SK-N-SH (cell line): ENCODE measurements around the gene CD302. TPM values are rescaled to one million over a fixed set of nuclear protein-coding genes. Genes with fewer than 3 reads are reported as not detected.

Experiments
- CTCF ChIA-PET: fragments of 300-600, 350-600 bp; formaldehyde crosslinking; extraction: SDS; loops from one replicate; lab custom pipeline; 2021; lab: Yijun Ruan, JAX
- POLR2A ChIA-PET: fragments of 350-600 bp; sonication (Branson Sonifier 250); formaldehyde crosslinking; extraction: SDS; loops from one replicate; lab custom pipeline; 2020; ENCODE audit warnings: antibody characterized with exemption, inconsistent platforms; lab: Yijun Ruan, JAX
- DNase-seq: peaks from one replicate; pipeline ENCODE4 v3.0.0; 2012
- H2AFZ ChIP-seq: fragments of 200-600 bp; sonication (generic); 2 replicates; pipeline ENCODE4 v1.8.1; 2016; ENCODE audit warnings: antibody characterized with exemption, mild to moderate bottlenecking, low read depth
- H3F3A ChIP-seq: fragments of 200-600 bp; sonication (generic); replicated peaks from 2 replicates; pipeline ENCODE3; 2016; ENCODE audit warnings: antibody characterized with exemption, mild to moderate bottlenecking; ENCODE audit not compliant: insufficient read depth
- H3K27ac ChIP-seq, 2 experiments: fragments of 200-500 bp in 1 of 2; fragments of 200-600 bp in 1 of 2; sonication (Bioruptor generic) in 1 of 2; sonication (generic), shearing (Covaris generic) in 1 of 2; 2 replicates each; pipeline versions ENCODE4 v1.5.1 to v1.6.1; 2014 to 2016; ENCODE audit warnings: low read depth in 2 of 2, inconsistent platforms in 1 of 2, low read length in 1 of 2, mild to moderate bottlenecking in 1 of 2, mixed read lengths in 1 of 2
- H3K27me3 ChIP-seq: fragments of 200-600 bp; sonication (generic), shearing (Covaris generic); 2 replicates; pipeline ENCODE4 v1.6.1; 2016; ENCODE audit warnings: mixed run types; ENCODE audit not compliant: insufficient read depth
- H3K36me3 ChIP-seq, 2 experiments: fragments of 200-500 bp in 1 of 2; fragments of 200-600 bp in 1 of 2; sonication (Bioruptor generic) in 1 of 2; sonication (generic) in 1 of 2; replicated peaks in 1 of 2; 2 replicates each; pipeline versions ENCODE3 to v1.5.1; 2014 to 2016; ENCODE audit warnings: low read length in 1 of 2, mild to moderate bottlenecking in 1 of 2; ENCODE audit not compliant: insufficient read depth in 2 of 2, control insufficient read depth in 1 of 2
- H3K4me1 ChIP-seq, 2 experiments: fragments of 200-500 bp in 1 of 2; fragments of 200-600 bp in 1 of 2; sonication (Bioruptor generic) in 1 of 2; sonication (generic), shearing (Covaris generic) in 1 of 2; 2 replicates each; pipeline versions ENCODE4 v1.5.1 to v1.6.1; 2014 to 2016; ENCODE audit warnings: low read depth in 1 of 2, low read length in 1 of 2, mixed run types in 1 of 2; ENCODE audit not compliant: insufficient read depth in 2 of 2, control insufficient read depth in 1 of 2
- H3K4me2 ChIP-seq: fragments of 200-600 bp; sonication (generic), shearing (Covaris generic); 2 replicates; pipeline ENCODE4 v1.6.1; 2017; ENCODE audit warnings: mixed run types
- H3K4me3 ChIP-seq, 2 experiments: fragments of 200-500 bp in 1 of 2; fragments of 200-600 bp in 1 of 2; sonication (Bioruptor generic) in 1 of 2; sonication (generic), shearing (Covaris generic) in 1 of 2; 2 replicates each; pipeline versions ENCODE4 v1.5.1 to v1.8.1; 2014 to 2016; ENCODE audit warnings: low read depth in 2 of 2, inconsistent platforms in 1 of 2, low read length in 1 of 2, mild to moderate bottlenecking in 1 of 2, mixed read lengths in 1 of 2, moderate library complexity in 1 of 2
- H3K79me2 ChIP-seq: fragments of 200-600 bp; sonication (generic); 2 replicates; pipeline ENCODE4 v1.8.1; 2017; ENCODE audit warnings: mild to moderate bottlenecking; ENCODE audit not compliant: insufficient read depth
- H3K9ac ChIP-seq: fragments of 200-600 bp; sonication (generic); 2 replicates; pipeline ENCODE4 v1.6.1; 2017; ENCODE audit warnings: mixed run types
- H3K9me2 ChIP-seq: fragments of 200-600 bp; sonication (generic); 2 replicates; pipeline ENCODE4 v1.6.1; 2017; ENCODE audit warnings: mixed run types
- H3K9me3 ChIP-seq: fragments of 200-600 bp; sonication (generic); 2 replicates; pipeline ENCODE4 v1.6.1; 2017; ENCODE audit warnings: mixed run types, mild to moderate bottlenecking, moderate library complexity
- H4K20me1 ChIP-seq: fragments of 200-600 bp; sonication (generic); 2 replicates; pipeline ENCODE4 v1.6.1; 2017; ENCODE audit warnings: mild to moderate bottlenecking, mixed run types; ENCODE audit not compliant: insufficient read depth
- CTCF ChIP-seq: fragments of 200-600 bp; sonication (generic); IDR thresholded peaks from 2 replicates; pipeline ENCODE4 v1.6.1; 2017; ENCODE audit warnings: antibody characterized with exemption, mild to moderate bottlenecking, moderate library complexity
- EZH2phosphoT487 ChIP-seq: fragments of 200-600 bp; sonication (generic); IDR thresholded peaks from 2 replicates; pipeline ENCODE4 v1.6.1; 2017; ENCODE audit warnings: low read depth, mixed run types, mild to moderate bottlenecking, antibody characterized with exemption, moderate library complexity, borderline replicate concordance
- FOXM1 ChIP-seq: IDR thresholded peaks from 2 replicates; pipeline ENCODE4 v1.4.0; 2012; ENCODE audit warnings: low read depth, mild to moderate bottlenecking
- JUND ChIP-seq: IDR thresholded peaks from 2 replicates; pipeline ENCODE4 v1.4.0; 2012
- MEF2A ChIP-seq: IDR thresholded peaks from 2 replicates; pipeline ENCODE4 v1.4.0; 2012; ENCODE audit warnings: low read depth, borderline replicate concordance
- MXI1 ChIP-seq: IDR thresholded peaks from 2 replicates; pipeline ENCODE4 v1.6.1; 2012; ENCODE audit warnings: mild to moderate bottlenecking, low read depth, low read length, improper control_type of control experiment
- NRF1 ChIP-seq: IDR thresholded peaks from 2 replicates; pipeline ENCODE4 v1.6.1; 2012; ENCODE audit warnings: low read depth, mild to moderate bottlenecking, low read length
- POLR2AphosphoS5 ChIP-seq: IDR thresholded peaks from 2 replicates; pipeline ENCODE4 v1.6.1; 2012; ENCODE audit warnings: low read depth, low read length
- RXRA ChIP-seq: IDR thresholded peaks from 2 replicates; pipeline ENCODE4 v1.4.0; 2012; ENCODE audit warnings: low read depth, mild to moderate bottlenecking, borderline replicate concordance
- SIN3A ChIP-seq: IDR thresholded peaks from 2 replicates; pipeline ENCODE4 v1.6.1; 2012; ENCODE audit warnings: low read depth, mild to moderate bottlenecking, low read length, moderate library complexity, borderline replicate concordance
- ZBTB33 ChIP-seq: IDR thresholded peaks from 2 replicates; pipeline ENCODE4 v1.4.0; 2012; ENCODE audit warnings: low read depth, borderline replicate concordance
- WGBS: methylation state at CpG from one replicate; pipeline ENCODE4 v1.1.6; 2017; ENCODE audit warnings: low lambda C conversion rate; 5-methylcytosine and 5-hydroxymethylcytosine counted together
- polyA plus RNA-seq, 3 experiments: library from polyadenylated mRNA; depleted of rRNA; stranded (reverse); fragments of >200 nt; gene quantifications; 2 replicates each; pipeline ENCODE4 v1.2.3, GENCODE V29; 2012
- TF ChIP-seq, protein P1 (sequence below): IDR thresholded peaks from 2 replicates; pipeline ENCODE4; 2012
- TF ChIP-seq, protein P2 (sequence below): fragments of 150-350 bp; IDR thresholded peaks from 2 replicates; pipeline ENCODE4 v1.6.1; 2016; ENCODE audit warnings: mild to moderate bottlenecking, low read depth, low read length
- TF ChIP-seq, protein P3 (sequence below): IDR thresholded peaks from 2 replicates; pipeline ENCODE4 v1.4.0; 2012; ENCODE audit warnings: low read depth, borderline replicate concordance

The CD302 gene
- polyA plus RNA-seq, 1 of the 3 experiments (the other 2 are of a cell fraction) = 4.4 TPM

DNA sequence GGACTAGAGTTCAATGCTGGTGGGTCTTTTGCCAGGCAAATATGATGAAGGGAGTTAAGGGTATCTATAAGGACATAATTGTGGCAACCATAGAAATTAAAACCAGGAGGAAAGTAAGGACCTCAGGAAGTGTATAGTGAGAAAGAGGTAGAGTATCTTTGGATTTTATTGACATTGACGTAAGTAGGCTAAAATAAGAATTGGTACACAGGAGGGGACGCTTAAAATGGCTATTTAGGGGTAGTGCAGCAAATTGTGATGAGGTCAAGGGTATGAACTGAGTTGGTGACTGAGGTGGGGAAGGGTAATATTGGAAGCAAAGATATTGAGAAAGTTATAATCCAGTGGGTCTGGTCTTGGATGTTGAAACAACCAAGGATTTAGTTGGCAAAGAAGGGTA, 43.0 kb downstream of the CD302 start (continued):
- TF ChIP-seq, protein P1, sequence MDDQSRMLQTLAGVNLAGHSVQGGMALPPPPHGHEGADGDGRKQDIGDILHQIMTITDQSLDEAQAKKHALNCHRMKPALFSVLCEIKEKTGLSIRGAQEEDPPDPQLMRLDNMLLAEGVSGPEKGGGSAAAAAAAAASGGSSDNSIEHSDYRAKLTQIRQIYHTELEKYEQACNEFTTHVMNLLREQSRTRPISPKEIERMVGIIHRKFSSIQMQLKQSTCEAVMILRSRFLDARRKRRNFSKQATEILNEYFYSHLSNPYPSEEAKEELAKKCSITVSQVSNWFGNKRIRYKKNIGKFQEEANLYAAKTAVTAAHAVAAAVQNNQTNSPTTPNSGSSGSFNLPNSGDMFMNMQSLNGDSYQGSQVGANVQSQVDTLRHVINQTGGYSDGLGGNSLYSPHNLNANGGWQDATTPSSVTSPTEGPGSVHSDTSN = no peak
- TF ChIP-seq SIN3A (no peak), JUND (no peak), FOXM1 (no peak), MEF2A (no peak)
- TF ChIP-seq, protein P2, sequence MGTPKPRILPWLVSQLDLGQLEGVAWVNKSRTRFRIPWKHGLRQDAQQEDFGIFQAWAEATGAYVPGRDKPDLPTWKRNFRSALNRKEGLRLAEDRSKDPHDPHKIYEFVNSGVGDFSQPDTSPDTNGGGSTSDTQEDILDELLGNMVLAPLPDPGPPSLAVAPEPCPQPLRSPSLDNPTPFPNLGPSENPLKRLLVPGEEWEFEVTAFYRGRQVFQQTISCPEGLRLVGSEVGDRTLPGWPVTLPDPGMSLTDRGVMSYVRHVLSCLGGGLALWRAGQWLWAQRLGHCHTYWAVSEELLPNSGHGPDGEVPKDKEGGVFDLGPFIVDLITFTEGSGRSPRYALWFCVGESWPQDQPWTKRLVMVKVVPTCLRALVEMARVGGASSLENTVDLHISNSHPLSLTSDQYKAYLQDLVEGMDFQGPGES = no peak

- H3K27ac ChIP-seq = no peak overlapping the region
- peaks cover 50% of the 10 kb centered on the region for H4K20me1 ChIP-seq
- H3K79me2 ChIP-seq = peaks cover 93% of the 10 kb centered on the region
- H3K4me2 ChIP-seq = no peak overlapping the region
- 90% methylated on average over 4 of the region's 4 CpGs for WGBS
- no peaks in the 10 kb centered on the region for H3K9me3 ChIP-seq
- no peak overlapping the region for H3K4me3 ChIP-seq
- no peaks in the 10 kb centered on the region for H3K27me3 ChIP-seq
- H2AFZ ChIP-seq = no peak overlapping the region
- H3K9ac ChIP-seq = no peak overlapping the region
- H3K9me2 ChIP-seq = no peaks in the 10 kb centered on the region
- no peak for DNase-seq
- POLR2A ChIA-PET = no interaction called here
- TF ChIP-seq, protein P3, sequence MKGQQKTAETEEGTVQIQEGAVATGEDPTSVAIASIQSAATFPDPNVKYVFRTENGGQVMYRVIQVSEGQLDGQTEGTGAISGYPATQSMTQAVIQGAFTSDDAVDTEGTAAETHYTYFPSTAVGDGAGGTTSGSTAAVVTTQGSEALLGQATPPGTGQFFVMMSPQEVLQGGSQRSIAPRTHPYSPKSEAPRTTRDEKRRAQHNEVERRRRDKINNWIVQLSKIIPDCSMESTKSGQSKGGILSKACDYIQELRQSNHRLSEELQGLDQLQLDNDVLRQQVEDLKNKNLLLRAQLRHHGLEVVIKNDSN = no peak
- TF ChIP-seq NRF1 (no peak), POLR2AphosphoS5 (no peak), EZH2phosphoT487 (no peak), RXRA (no peak), ZBTB33 (no peak), CTCF (no peak), MXI1 (no peak)
- TF ChIP-seq, protein P1 = no peak
- TF ChIP-seq, all 33 proteins: peak for 0
- peaks cover 55 to 84% of the 10 kb centered on the region in 2 experiments for H3K36me3 ChIP-seq
- H3F3A ChIP-seq = peaks cover 5% of the 10 kb centered on the region
- CTCF ChIA-PET = interaction anchor here (0.6 kb wide), 1 partner anchor 139 kb away, joined by 3 read pairs; no protein-coding TSS in a partner anchor
- no peaks in the 10 kb centered on the region for H3K4me1 ChIP-seq
Measured at GRCh38 chr2:159753797-159754196, 44.2 kb downstream of the CD302 start.
